Osteocyte (in vitro differentiated cells): ENCODE data around the gene APOBEC3H. TPM values are rescaled to one million over a fixed set of nuclear protein-coding genes. Genes with fewer than 3 reads are reported as not detected.

ENCODE experiments used
- DNase-seq: peaks from one replicate; pipeline ENCODE4 v3.0.0; 2021; ENCODE audit warnings: mixed read lengths; ENCODE audit not compliant: unreplicated experiment; ENCODE audit errors: extremely low spot score
- H3K27ac Mint-ChIP-seq: one replicate; pipeline ENCODE4 v1.8.0; 2021; ENCODE audit warnings: mild to moderate bottlenecking, mixed read lengths; ENCODE audit not compliant: unreplicated experiment
- H3K27me3 Mint-ChIP-seq: one replicate; pipeline ENCODE4 v1.8.0; 2021; ENCODE audit warnings: mixed read lengths; ENCODE audit not compliant: unreplicated experiment
- H3K36me3 Mint-ChIP-seq: one replicate; pipeline ENCODE4 v1.8.0; 2021; ENCODE audit warnings: mixed read lengths; ENCODE audit not compliant: unreplicated experiment
- H3K4me1 Mint-ChIP-seq: one replicate; pipeline ENCODE4 v1.8.0; 2021; ENCODE audit warnings: mixed read lengths; ENCODE audit not compliant: unreplicated experiment
- H3K4me3 Mint-ChIP-seq: one replicate; pipeline ENCODE4 v1.8.0; 2021; ENCODE audit warnings: mild to moderate bottlenecking, moderate library complexity, mixed read lengths; ENCODE audit not compliant: unreplicated experiment
- H3K9me3 Mint-ChIP-seq: one replicate; pipeline ENCODE4 v1.8.0; 2021; ENCODE audit warnings: mixed read lengths; ENCODE audit not compliant: unreplicated experiment
- total RNA-seq: library from RNA; stranded (reverse); gene quantifications from 2 replicates; pipeline ENCODE4 v1.2.1, GENCODE V29; 2021
- TF ChIP-seq, protein P1 (sequence below): fragments of 200-600 bp; sonication (generic); IDR thresholded peaks from 2 replicates; pipeline ENCODE4 v1.5.0; 2021; ENCODE audit warnings: antibody characterized with exemption, mild to moderate bottlenecking, moderate library complexity

The APOBEC3H gene
- total RNA-seq, 1 donor from 2014 or later, result not detected

GRCh38 chr22:39129746-39130145, 32.7 kb downstream of the APOBEC3H start:
- Mint-ChIP-seq H3K9me3 (no peaks in the 10 kb centered on the region), H3K4me3 (no peak overlapping the region), H3K27me3 (no peaks in the 10 kb centered on the region), H3K4me1 (peaks cover 9% of the 10 kb centered on the region), H3K27ac (no peak overlapping the region), H3K36me3 (peaks cover 3% of the 10 kb centered on the region)
- TF ChIP-seq, protein P1, sequence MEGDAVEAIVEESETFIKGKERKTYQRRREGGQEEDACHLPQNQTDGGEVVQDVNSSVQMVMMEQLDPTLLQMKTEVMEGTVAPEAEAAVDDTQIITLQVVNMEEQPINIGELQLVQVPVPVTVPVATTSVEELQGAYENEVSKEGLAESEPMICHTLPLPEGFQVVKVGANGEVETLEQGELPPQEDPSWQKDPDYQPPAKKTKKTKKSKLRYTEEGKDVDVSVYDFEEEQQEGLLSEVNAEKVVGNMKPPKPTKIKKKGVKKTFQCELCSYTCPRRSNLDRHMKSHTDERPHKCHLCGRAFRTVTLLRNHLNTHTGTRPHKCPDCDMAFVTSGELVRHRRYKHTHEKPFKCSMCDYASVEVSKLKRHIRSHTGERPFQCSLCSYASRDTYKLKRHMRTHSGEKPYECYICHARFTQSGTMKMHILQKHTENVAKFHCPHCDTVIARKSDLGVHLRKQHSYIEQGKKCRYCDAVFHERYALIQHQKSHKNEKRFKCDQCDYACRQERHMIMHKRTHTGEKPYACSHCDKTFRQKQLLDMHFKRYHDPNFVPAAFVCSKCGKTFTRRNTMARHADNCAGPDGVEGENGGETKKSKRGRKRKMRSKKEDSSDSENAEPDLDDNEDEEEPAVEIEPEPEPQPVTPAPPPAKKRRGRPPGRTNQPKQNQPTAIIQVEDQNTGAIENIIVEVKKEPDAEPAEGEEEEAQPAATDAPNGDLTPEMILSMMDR, result no peak
- DNase-seq, result no peak

- Mint-ChIP-seq H3K4me1 (peaks cover 13% of the 10 kb centered on the region), H3K9me3 (no peaks in the 10 kb centered on the region), H3K36me3 (peaks cover 3% of the 10 kb centered on the region), H3K27ac (no peak overlapping the region), H3K27me3 (no peaks in the 10 kb centered on the region), H3K4me3 (no peak overlapping the region)
- DNase-seq, result no peak
- TF ChIP-seq, protein P1, result no peak
Observed at GRCh38 chr22:39130152-39130704, 33.2 kb downstream of the APOBEC3H start.

DNA sequence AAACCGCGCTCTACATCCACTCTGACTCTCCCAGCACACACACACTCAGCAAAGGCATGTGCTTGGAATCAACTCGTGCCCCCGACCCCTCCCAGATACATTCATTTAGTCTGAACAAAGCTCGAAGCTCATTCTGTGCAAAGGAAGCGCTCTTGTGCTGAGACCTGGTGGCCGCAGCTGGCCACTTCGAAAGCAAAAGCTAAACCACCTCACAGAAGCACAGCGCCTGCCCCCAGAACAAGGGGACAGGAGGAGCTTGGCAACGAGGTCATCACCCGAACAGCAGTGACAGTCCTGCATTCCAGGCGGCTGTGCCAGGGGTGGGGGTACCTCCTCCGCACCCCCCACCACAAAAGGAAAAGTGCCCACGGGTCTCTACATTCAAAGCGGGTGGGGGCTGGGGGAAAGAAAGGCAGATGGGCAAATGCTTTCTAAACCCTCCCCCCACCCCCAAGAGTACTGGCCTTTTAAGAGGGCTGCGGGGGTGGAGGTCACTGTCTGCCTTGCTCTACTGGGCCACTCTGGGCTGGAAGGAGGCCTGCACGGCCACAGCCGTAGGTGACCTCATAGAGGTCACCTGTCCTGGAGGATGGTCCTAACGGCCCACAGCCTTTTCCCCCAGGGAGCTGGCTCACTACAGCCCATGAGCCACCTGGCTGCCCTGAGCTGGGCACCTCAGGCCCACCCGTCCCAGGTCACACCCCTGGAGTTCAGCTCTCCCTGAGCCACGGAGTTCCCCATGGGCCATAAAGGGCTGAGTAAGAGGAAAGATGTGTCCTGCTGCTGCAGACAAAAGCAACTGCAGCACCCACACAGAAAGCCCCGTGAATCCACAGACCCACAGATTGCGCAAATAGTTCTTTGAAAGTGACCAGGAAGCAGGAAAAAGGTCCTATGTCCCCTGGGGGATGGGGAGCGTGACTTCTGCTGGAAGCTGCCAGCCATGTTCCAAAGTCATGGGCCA, 34.1 kb downstream of the APOBEC3H start:
- Mint-ChIP-seq H3K36me3 (peaks cover 3% of the 10 kb centered on the region), H3K4me3 (no peak overlapping the region), H3K27me3 (no peaks in the 10 kb centered on the region), H3K9me3 (no peaks in the 10 kb centered on the region), H3K27ac (peak overlapping the region; percentile 5), H3K4me1 (peaks cover 17% of the 10 kb centered on the region)
- DNase-seq, result no peak
- TF ChIP-seq, protein P1, result no peak

DNA sequence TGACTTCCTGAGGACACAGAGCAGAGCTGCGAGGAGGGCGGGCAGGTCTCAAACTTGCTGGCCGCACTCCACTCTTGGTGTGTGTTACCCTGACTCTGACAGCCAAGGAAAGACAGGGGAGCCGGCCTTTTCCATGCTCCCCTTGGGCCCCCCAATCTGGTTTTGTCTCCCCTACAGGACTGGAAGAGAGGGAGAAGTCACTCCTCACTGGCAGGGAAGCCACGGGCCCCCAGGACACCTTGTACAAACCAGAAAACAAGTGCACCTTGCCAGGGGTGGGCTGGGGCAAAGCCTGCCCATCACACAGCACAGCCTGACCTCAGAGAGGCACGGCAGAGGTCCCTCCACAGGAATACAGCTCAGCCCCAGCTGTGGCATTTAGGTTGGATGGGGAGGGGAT, 35.2 kb downstream of the APOBEC3H start:
- no peak for DNase-seq

More for the DNA sequence above, 35.2 kb downstream of the APOBEC3H start:
- H3K4me1 Mint-ChIP-seq, result peaks cover 17% of the 10 kb centered on the region
- no peak overlapping the region for H3K27ac Mint-ChIP-seq
- TF ChIP-seq, protein P1, result no peak
- peaks cover 3% of the 10 kb centered on the region for H3K36me3 Mint-ChIP-seq
- H3K27me3 Mint-ChIP-seq, result no peaks in the 10 kb centered on the region
- no peaks in the 10 kb centered on the region for H3K9me3 Mint-ChIP-seq
- H3K4me3 Mint-ChIP-seq, result no peak overlapping the region
